VCaP (cell line): ENCODE data around the gene CFDP1.

ENCODE experiments used
- H3K27ac ChIP-seq: fragments of 450-650 bp; 2 replicates; pipeline ENCODE4 v1.5.1; 2017
- CTCF ChIP-seq: fragments of 450-650 bp; conservative IDR thresholded peaks from 2 replicates; pipeline ENCODE4 v1.5.1; 2017; ENCODE audit warnings: mild to moderate bottlenecking, moderate library complexity

Gene CFDP1

GRCh38 chr16:75309156-75309555 lies 124.1 kb downstream of the CFDP1 start:
- no peak overlapping the region for H3K27ac ChIP-seq
- no peak for TF ChIP-seq CTCF

- no peak for TF ChIP-seq CTCF
- H3K27ac ChIP-seq, result no peak overlapping the region
Observed at GRCh38 chr16:75308011-75308410, 125.3 kb downstream of the CFDP1 start.

GRCh38 chr16:75307506-75307905 lies 125.8 kb downstream of the CFDP1 start:
- no peak overlapping the region for H3K27ac ChIP-seq
- no peak for TF ChIP-seq CTCF

GRCh38 chr16:75306099-75306762 lies 127.1 kb downstream of the CFDP1 start:
- no peak for TF ChIP-seq CTCF

GRCh38 chr16:75305364-75306098 lies 127.8 kb downstream of the CFDP1 start:
- no peak for TF ChIP-seq CTCF

More at GRCh38 chr16:75306099-75306762, 127.1 kb downstream of the CFDP1 start:
- H3K27ac ChIP-seq, result peak overlapping the region; percentile 71

GRCh38 chr16:75304521-75305363 lies 128.6 kb downstream of the CFDP1 start:
- no peak for TF ChIP-seq CTCF
- peak overlapping the region; percentile 71 for H3K27ac ChIP-seq

More at GRCh38 chr16:75305364-75306098, 127.8 kb downstream of the CFDP1 start:
- H3K27ac ChIP-seq, result peak overlapping the region; percentile 71

- TF ChIP-seq CTCF, result no peak
- H3K27ac ChIP-seq, result no peak overlapping the region
Observed at GRCh38 chr16:75301804-75302203, 131.5 kb downstream of the CFDP1 start.
